GM12891 (cell line): ENCODE data around the gene FIG4.

Experiments
- POLR2A ChIP-seq: IDR thresholded peaks from 2 replicates; pipeline ENCODE4 v1.6.1; 2011; ENCODE audit warnings: low read depth, low read length, control low read depth
- POLR2AphosphoS5 ChIP-seq: IDR thresholded peaks from 2 replicates; pipeline ENCODE4 v1.6.1; 2011; ENCODE audit warnings: low read depth, low read length, control low read depth
- SPI1 ChIP-seq: IDR thresholded peaks from 2 replicates; pipeline ENCODE4 v1.6.1; 2011; ENCODE audit warnings: low read depth, low read length, control low read depth
- TAF1 ChIP-seq: IDR thresholded peaks from 2 replicates; pipeline ENCODE4 v1.6.1; 2011; ENCODE audit warnings: low read depth, low read length, control low read depth

- TF ChIP-seq POLR2AphosphoS5 (no peak), POLR2A (no peak), TAF1 (no peak), SPI1 (no peak)
Observed at GRCh38 chr6:109760208-109760607, 69.1 kb downstream of the FIG4 start.
